Hair follicular keratinocyte (primary cell): ENCODE data around the gene DAPK2. TPM values are rescaled to one million over a fixed set of nuclear protein-coding genes. Genes with fewer than 3 reads are reported as not detected.

ENCODE experiments used
- total RNA-seq: library from RNA; depleted of rRNA; stranded (reverse); fragments of >200 nt; gene quantifications from 2 replicates; pipeline ENCODE4 v1.2.3, GENCODE V29; 2015

DAPK2 gene
- 1.2 and 2.0 TPM in 2 replicates for total RNA-seq

GRCh38 chr15:64046421-64047153 is at the start of gene DAPK2:
Gene DAPK2, minus strand, starts transcription at chr15:64046485. Its CDS starts 6,224 bp downstream, at chr15:64040261.

GRCh38 chr15:64093627-64094417 is 47.5 kb upstream of the DAPK2 start, which contains the start of gene CIAO2A:
Gene CIAO2A, minus strand, starts transcription at chr15:64093838. Its CDS starts 70 bp downstream, at chr15:64093768.

Other genes starting within 250 kb of the DAPK2 start
- gene HERC1, start 212.5 kb downstream of the DAPK2 start, total RNA-seq = 23.7 and 32.0 TPM in 2 replicates
- gene CIAO2A, start 47.4 kb upstream of the DAPK2 start, total RNA-seq = 75.5 and 84.4 TPM in 2 replicates
- 22.1 and 31.6 TPM in 2 replicates for gene SNX1, start 49.5 kb upstream of the DAPK2 start, total RNA-seq
- not detected in 2 replicates for gene SNX22, start 105.2 kb upstream of the DAPK2 start, total RNA-seq
- 789 and 1,053 TPM in 2 replicates for gene PPIB, start 116.5 kb upstream of the DAPK2 start, total RNA-seq